ENCODE results near the gene RPL13.

RPL13 gene

DNA sequence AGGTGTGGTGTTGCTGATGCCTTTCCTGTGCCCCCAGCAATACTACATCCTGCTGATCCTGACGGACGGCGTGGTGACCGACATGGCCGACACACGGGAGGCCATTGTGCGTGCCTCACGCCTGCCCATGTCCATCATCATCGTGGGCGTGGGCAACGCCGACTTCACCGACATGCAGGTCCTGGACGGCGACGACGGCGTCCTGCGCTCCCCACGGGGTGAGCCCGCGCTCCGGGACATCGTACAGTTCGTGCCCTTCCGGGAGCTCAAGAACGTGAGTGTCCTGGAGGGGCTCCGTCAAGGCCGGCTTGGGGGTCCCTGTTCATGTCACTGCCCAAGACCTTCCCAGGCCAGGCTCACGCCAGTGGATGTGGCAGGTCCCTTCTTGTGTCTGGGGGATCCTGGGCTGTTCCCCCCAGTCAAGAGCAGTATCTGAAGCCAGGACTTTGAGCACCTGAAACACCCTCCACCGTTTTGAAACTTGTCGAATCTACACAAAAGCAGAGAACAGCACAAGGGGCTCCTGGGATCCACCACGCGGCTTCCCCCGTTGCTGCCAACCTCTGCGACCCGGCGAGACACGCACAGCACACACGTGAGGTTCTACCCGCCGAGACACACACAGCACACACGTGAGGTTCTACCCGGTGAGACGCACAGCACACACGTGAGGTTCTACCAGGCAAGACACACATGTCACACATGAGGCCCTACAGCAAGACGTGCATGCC is 35.0 kb downstream of the RPL13 start:
- TF ChIP-seq, protein P1, sequence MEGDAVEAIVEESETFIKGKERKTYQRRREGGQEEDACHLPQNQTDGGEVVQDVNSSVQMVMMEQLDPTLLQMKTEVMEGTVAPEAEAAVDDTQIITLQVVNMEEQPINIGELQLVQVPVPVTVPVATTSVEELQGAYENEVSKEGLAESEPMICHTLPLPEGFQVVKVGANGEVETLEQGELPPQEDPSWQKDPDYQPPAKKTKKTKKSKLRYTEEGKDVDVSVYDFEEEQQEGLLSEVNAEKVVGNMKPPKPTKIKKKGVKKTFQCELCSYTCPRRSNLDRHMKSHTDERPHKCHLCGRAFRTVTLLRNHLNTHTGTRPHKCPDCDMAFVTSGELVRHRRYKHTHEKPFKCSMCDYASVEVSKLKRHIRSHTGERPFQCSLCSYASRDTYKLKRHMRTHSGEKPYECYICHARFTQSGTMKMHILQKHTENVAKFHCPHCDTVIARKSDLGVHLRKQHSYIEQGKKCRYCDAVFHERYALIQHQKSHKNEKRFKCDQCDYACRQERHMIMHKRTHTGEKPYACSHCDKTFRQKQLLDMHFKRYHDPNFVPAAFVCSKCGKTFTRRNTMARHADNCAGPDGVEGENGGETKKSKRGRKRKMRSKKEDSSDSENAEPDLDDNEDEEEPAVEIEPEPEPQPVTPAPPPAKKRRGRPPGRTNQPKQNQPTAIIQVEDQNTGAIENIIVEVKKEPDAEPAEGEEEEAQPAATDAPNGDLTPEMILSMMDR (IDR thresholded peaks at IDR 0.05; ENCODE audit: borderline replicate concordance, control extremely low read depth, extremely low read depth, insufficient read depth, missing control alignments) = no peak
- in situ Hi-C loops (cut with MboI; ENCODE audit: low sequenced_read_pairs, unreplicated experiment) = no loop called here
- DNase-seq (ENCODE audit: low spot score) = no peak

DNA sequence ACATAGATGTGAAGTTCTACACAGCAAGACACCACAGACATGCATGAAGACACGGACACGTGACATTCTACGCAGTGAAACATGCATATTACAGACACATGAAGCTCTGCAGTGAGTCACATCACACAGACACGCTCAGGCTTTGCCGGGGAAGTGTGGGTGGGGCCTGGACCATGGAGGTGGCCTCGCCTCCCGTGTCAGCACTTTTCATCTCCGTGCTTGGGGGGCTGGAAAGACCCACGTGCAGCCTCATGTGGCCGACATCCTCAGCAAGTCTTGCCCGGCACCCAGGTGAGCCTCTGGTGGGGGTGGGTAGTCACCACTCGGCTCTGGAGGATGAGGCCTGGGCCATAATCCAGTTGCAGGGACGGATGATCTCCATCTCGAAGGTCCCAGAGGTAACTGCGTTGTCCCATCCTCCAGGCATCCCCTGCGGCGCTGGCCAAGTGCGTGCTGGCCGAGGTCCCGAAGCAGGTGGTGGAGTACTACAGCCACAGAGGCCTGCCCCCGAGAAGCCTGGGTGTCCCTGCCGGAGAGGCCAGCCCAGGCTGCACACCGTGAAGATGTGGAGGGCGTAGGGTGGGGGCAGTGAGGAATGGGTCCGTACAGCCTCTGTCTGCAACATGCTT is 35.7 kb downstream of the RPL13 start:
- in situ Hi-C loops (cut with MboI; ENCODE audit: low sequenced_read_pairs, unreplicated experiment) = no loop called here
- DNase-seq (ENCODE audit: low spot score) = no peak
- TF ChIP-seq, protein P1 (IDR thresholded peaks at IDR 0.05; ENCODE audit: borderline replicate concordance, control extremely low read depth, extremely low read depth, insufficient read depth, missing control alignments) = no peak

DNA sequence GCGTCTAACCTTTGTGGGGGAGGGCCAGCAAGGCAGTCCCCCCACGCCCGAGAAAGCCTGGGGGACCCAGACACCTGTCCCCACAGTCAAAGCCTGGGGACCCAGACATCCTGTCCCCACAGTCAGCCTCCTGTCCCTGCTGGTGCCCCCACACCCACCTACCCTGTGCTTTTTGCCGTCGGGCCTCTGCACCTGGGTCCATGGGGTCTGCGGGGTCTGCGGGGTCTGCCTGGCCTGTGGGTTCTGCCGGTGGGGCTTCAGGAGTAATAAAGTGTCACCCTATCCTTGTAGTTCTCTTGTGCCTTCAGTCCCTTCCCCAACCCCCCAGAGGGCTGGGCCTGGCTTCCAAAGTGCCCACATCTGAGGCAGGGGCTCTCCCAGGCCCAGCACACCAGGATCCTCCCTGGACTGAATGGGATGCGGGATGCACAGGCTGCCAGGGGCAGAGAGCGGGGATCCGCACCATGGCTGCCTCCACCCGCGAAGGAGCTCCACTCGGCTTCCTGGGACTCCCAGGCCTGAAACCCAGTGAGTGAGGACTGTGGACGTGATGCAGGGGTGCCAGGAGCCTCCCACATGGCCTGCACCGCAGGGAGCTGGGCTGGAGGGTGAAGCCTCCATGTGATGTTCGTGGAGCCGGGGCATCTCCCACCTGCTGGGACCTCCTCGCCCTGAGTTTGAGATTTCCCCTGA is 36.6 kb downstream of the RPL13 start:
- in situ Hi-C loops (cut with MboI; ENCODE audit: low sequenced_read_pairs, unreplicated experiment) = no loop called here
- TF ChIP-seq, protein P1 (IDR thresholded peaks at IDR 0.05; ENCODE audit: borderline replicate concordance, control extremely low read depth, extremely low read depth, insufficient read depth, missing control alignments) = no peak
- no peak for DNase-seq (ENCODE audit: low spot score)

DNA sequence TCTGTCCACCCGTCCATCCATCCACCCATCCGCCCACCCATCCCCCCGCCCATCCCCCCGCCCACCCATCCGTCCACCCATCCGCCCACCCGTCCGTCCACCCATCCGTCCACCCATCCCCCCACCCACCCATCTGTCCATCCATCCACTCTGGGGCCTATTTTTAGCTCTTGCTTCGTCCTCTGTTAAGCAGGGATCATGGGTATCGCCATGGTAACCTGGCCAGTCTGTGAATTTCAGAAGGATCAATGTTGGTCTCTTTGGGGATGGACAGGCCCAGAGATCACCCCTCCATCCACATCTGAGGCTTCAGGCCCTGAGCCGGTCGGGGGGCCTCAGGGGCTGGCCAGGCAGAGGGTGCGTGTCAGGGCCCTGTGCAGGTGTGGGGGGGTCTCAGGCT is 37.7 kb downstream of the RPL13 start:
- no peak for DNase-seq (ENCODE audit: low spot score)
- TF ChIP-seq, protein P1 (IDR thresholded peaks at IDR 0.05; ENCODE audit: borderline replicate concordance, control extremely low read depth, extremely low read depth, insufficient read depth, missing control alignments) = no peak
- in situ Hi-C loops (cut with MboI; ENCODE audit: low sequenced_read_pairs, unreplicated experiment) = no loop called here

DNA sequence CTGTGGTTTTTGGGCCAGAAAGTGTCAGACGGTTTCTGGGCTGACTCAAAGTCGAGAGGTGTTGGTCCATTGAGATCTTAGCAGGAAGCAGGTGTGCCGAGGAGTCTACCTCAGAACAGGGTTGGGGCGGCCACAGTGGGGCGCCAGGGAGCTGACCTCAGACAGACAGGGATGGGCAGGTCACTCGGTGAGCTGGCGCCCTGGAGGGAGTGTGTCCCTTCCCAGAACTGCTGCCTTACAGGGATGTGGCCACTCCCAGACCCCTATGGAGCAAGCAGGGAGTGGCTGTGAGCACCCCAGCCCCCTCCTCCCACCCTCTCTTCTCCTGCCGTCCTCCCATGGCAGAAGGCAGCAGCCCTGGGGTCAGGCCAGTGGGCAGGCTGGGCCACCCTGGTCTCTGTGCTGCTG is 39.0 kb downstream of the RPL13 start:
- DNase-seq (ENCODE audit: low spot score) = peak; percentile 73
- in situ Hi-C loops (cut with MboI; ENCODE audit: low sequenced_read_pairs, unreplicated experiment) = no loop called here
- TF ChIP-seq, protein P1 (IDR thresholded peaks at IDR 0.05; ENCODE audit: borderline replicate concordance, control extremely low read depth, extremely low read depth, insufficient read depth, missing control alignments) = peak; percentile 10

DNA sequence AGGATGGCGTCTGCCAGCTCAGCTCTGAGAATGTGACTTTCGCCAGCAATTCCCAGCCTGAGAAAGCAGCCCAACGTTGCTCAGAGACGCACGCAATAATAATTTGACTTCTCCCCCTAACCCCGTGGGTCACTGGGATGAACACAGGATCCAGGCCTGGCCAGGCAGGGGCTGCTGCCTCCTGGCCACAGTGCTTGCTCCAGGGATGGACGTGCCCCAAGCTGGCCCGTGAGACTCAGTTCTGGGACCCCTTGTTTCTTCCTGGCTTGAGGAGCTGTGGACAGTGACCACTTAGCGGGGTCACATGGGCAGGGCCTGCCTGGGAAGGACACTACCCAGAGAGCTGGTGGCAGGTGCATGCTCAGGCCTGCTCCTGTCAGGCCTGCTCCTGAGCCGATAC is 39.4 kb downstream of the RPL13 start:
- no peak for DNase-seq (ENCODE audit: low spot score)
- in situ Hi-C loops (cut with MboI; ENCODE audit: low sequenced_read_pairs, unreplicated experiment) = no loop called here
- TF ChIP-seq, protein P1 (IDR thresholded peaks at IDR 0.05; ENCODE audit: borderline replicate concordance, control extremely low read depth, extremely low read depth, insufficient read depth, missing control alignments) = no peak
